ENCODE results near the gene CYP1A2.

DNA sequence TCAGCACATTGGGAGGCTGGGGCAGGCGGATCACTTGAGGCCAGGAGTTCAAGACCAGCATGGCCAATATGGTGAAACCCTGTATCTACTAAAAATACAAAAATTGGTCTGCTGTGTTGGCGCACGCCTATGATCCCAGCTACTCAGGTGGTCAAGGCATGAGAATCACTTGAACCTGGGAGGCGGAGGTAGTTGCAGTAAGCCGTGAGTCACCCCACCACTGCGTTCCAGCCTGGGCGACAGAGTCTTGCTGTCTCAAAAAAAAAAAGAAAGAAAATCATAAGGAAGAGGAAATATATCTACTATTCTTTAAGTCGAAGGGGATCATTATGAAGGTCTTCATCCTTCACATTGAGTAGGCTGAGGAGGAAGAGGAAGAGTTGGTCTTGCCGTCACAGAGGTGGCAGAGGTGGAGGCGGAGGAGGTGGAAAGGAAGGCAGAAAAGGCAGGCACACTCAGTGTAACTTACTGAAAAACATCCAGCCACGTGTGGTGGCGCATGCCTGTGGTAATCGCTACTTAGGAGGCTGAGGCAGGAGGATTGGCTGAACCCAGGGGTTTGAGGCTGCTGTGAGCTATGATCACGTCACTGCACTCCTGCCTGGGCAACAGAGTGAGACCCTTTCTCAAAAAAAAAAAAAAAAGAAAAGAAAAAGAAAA, 47.5 kb downstream of the CYP1A2 start:
- TF ChIP-seq, protein P1, sequence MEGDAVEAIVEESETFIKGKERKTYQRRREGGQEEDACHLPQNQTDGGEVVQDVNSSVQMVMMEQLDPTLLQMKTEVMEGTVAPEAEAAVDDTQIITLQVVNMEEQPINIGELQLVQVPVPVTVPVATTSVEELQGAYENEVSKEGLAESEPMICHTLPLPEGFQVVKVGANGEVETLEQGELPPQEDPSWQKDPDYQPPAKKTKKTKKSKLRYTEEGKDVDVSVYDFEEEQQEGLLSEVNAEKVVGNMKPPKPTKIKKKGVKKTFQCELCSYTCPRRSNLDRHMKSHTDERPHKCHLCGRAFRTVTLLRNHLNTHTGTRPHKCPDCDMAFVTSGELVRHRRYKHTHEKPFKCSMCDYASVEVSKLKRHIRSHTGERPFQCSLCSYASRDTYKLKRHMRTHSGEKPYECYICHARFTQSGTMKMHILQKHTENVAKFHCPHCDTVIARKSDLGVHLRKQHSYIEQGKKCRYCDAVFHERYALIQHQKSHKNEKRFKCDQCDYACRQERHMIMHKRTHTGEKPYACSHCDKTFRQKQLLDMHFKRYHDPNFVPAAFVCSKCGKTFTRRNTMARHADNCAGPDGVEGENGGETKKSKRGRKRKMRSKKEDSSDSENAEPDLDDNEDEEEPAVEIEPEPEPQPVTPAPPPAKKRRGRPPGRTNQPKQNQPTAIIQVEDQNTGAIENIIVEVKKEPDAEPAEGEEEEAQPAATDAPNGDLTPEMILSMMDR (IDR thresholded peaks at IDR 0.05; ENCODE audit: insufficient read depth, low read length, poor library complexity, severe bottlenecking) = no peak
- no peak for TF ChIP-seq EZH2phosphoT487 (conservative IDR thresholded peaks at IDR 0.05; ENCODE audit: low read length)

All from SU-DHL-6 (cell line).